HEK293T (cell line): ENCODE results near the gene SERTAD2.

ENCODE experiments used
- CTCF ChIA-PET: fragments of 350-600 bp; formaldehyde crosslinking; extraction: SDS; loops from one replicate; lab custom pipeline; 2021; ENCODE audit warnings: antibody characterized with exemption, inconsistent platforms; lab: Yijun Ruan, JAX
- POLR2A ChIA-PET: fragments of 350-600 bp; formaldehyde crosslinking; extraction: SDS; loops from one replicate; lab custom pipeline; 2020; ENCODE audit warnings: antibody characterized with exemption, inconsistent platforms; lab: Yijun Ruan, JAX
- DNase-seq: peaks from one replicate; pipeline ENCODE4 v3.0.0; 2012; ENCODE audit warnings: mixed read lengths; ENCODE audit errors: extremely low spot score
- ARNT ChIP-seq: fragments of 450-650 bp; IDR thresholded peaks from 2 replicates; pipeline ENCODE4 v1.6.1; 2017; ENCODE audit warnings: mild to moderate bottlenecking
- BHLHE40 ChIP-seq: fragments of 450-650 bp; IDR thresholded peaks from 2 replicates; pipeline ENCODE4 v1.6.1; 2016; ENCODE audit warnings: mild to moderate bottlenecking, moderate library complexity, borderline replicate concordance
- CTBP1 ChIP-seq: fragments of 450-650 bp; IDR thresholded peaks from 2 replicates; pipeline ENCODE4 v1.6.1; 2016; ENCODE audit warnings: borderline replicate concordance
- ELF4 ChIP-seq: fragments of 450-650 bp; IDR thresholded peaks from 2 replicates; pipeline ENCODE4 v1.6.1; 2017; ENCODE audit warnings: antibody characterized with exemption
- FOXA1 ChIP-seq: fragments of 450-650 bp; IDR thresholded peaks from 2 replicates; pipeline ENCODE4 v1.6.1; 2016; ENCODE audit warnings: mild to moderate bottlenecking
- FOXK2 ChIP-seq: fragments of 450-650 bp; IDR thresholded peaks from 2 replicates; pipeline ENCODE4 v1.6.1; 2016; ENCODE audit warnings: mild to moderate bottlenecking
- FOXM1 ChIP-seq: fragments of 450-650 bp; IDR thresholded peaks from 2 replicates; pipeline ENCODE4 v1.6.1; 2017; ENCODE audit warnings: mild to moderate bottlenecking, borderline replicate concordance
- HDGF ChIP-seq: fragments of 450-650 bp; IDR thresholded peaks from 2 replicates; pipeline ENCODE4 v1.6.1; 2017; ENCODE audit warnings: antibody characterized with exemption, borderline replicate concordance
- L3MBTL2 ChIP-seq: fragments of 450-650 bp; conservative IDR thresholded peaks from 2 replicates; pipeline ENCODE4 v1.6.1; 2016; ENCODE audit warnings: mild to moderate bottlenecking
- LEF1 ChIP-seq: fragments of 450-650 bp; IDR thresholded peaks from 2 replicates; pipeline ENCODE4 v1.6.1; 2017; ENCODE audit warnings: mild to moderate bottlenecking, borderline replicate concordance
- NFRKB ChIP-seq: fragments of 450-650 bp; IDR thresholded peaks from 2 replicates; pipeline ENCODE4 v1.6.1; 2016; ENCODE audit warnings: mild to moderate bottlenecking, moderate library complexity
- SP1 ChIP-seq: fragments of 450-650 bp; IDR thresholded peaks from 2 replicates; pipeline ENCODE4 v1.6.1; 2017
- SUZ12 ChIP-seq: fragments of 450-650 bp; IDR thresholded peaks from 2 replicates; pipeline ENCODE4 v1.6.1; 2016; ENCODE audit warnings: mild to moderate bottlenecking
- TARDBP ChIP-seq: fragments of 450-650 bp; IDR thresholded peaks from 2 replicates; pipeline ENCODE4 v1.6.1; 2016
- ZNF384 ChIP-seq: fragments of 450-650 bp; IDR thresholded peaks from 2 replicates; pipeline ENCODE4 v1.6.1; 2016
- TF ChIP-seq, protein P1 (sequence below): fragments of 450-650 bp; IDR thresholded peaks from 2 replicates; pipeline ENCODE4 v1.6.1; 2016

The SERTAD2 gene

GRCh38 chr2:64675860-64676259 lies 22.1 kb upstream of the SERTAD2 start:
- no peak for TF ChIP-seq NFRKB
- no peak for TF ChIP-seq ARNT
- TF ChIP-seq L3MBTL2: no peak
- TF ChIP-seq CTBP1: no peak
- TF ChIP-seq FOXA1: no peak
- TF ChIP-seq FOXK2: no peak
- no peak for TF ChIP-seq TARDBP
- TF ChIP-seq FOXM1: no peak
- TF ChIP-seq SP1: no peak
- no peak for TF ChIP-seq SUZ12
- TF ChIP-seq HDGF: no peak
- TF ChIP-seq BHLHE40: no peak
- no peak for TF ChIP-seq ELF4
- TF ChIP-seq, protein P1, sequence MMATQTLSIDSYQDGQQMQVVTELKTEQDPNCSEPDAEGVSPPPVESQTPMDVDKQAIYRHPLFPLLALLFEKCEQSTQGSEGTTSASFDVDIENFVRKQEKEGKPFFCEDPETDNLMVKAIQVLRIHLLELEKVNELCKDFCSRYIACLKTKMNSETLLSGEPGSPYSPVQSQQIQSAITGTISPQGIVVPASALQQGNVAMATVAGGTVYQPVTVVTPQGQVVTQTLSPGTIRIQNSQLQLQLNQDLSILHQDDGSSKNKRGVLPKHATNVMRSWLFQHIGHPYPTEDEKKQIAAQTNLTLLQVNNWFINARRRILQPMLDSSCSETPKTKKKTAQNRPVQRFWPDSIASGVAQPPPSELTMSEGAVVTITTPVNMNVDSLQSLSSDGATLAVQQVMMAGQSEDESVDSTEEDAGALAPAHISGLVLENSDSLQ: no peak
- no peak for TF ChIP-seq LEF1
- no peak for TF ChIP-seq ZNF384
- no peak for DNase-seq
- ChIA-PET CTCF (interaction anchor here (1.0 kb wide), 1 partner anchor 30 kb away, joined by 4 read pairs; no protein-coding TSS in a partner anchor), POLR2A (interaction anchor here (1.1 to 1.5 kb wide), 2 partner anchors 22 to 25 kb away, joined by 3 to 6 read pairs; partner anchors contain the start of gene SERTAD2)

GRCh38 chr2:64672708-64673107 lies 19.0 kb upstream of the SERTAD2 start:
- no peak for TF ChIP-seq SP1
- no peak for TF ChIP-seq BHLHE40
- TF ChIP-seq NFRKB: no peak
- no peak for TF ChIP-seq ARNT
- TF ChIP-seq SUZ12: no peak
- TF ChIP-seq FOXA1: no peak
- no peak for TF ChIP-seq CTBP1
- TF ChIP-seq TARDBP: no peak
- no peak for TF ChIP-seq ZNF384
- TF ChIP-seq L3MBTL2: no peak
- ChIA-PET CTCF (interaction anchor here (1.0 kb wide), 1 partner anchor 342 kb away, joined by 4 read pairs; no protein-coding TSS in a partner anchor), POLR2A (no interaction called here)
- DNase-seq: no peak

- no peak for TF ChIP-seq SP1
- TF ChIP-seq SUZ12: no peak
- TF ChIP-seq CTBP1: no peak
- TF ChIP-seq LEF1: no peak
- TF ChIP-seq FOXM1: no peak
- TF ChIP-seq, protein P1: no peak
- no peak for DNase-seq
- ChIA-PET POLR2A (no interaction called here), CTCF (no interaction called here)
These were observed 16.3 kb upstream of the SERTAD2 start for GRCh38 chr2:64670047-64670446.

DNA sequence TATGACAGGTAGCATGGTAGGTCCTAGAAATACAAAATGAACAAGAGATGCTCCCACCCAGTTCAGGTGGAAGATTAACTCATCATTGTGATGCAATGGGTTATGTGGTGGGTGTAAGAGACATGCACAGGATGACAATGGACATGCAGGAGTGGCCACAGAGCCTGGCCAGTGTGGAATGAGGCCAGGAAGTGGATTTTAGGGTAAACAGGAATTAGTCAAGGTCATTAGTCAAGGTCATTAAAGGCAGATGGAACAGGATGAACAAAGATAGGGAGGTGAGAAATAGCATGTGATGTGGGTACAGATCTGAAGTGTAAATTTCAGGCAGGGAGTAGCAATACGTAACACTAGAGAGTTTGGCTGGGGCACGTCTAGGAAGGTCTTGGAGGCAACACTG lies 15.6 kb upstream of the SERTAD2 start:
- TF ChIP-seq HDGF (no peak), ARNT (no peak), CTBP1 (no peak), FOXK2 (no peak), ZNF384 (no peak), SUZ12 (no peak), FOXM1 (no peak), BHLHE40 (no peak), L3MBTL2 (no peak), ELF4 (no peak), TARDBP (no peak), LEF1 (no peak), SP1 (no peak), FOXA1 (no peak)
- TF ChIP-seq, protein P1: no peak
- DNase-seq: no peak
- POLR2A ChIA-PET: no interaction called here
- CTCF ChIA-PET: no interaction called here

DNA sequence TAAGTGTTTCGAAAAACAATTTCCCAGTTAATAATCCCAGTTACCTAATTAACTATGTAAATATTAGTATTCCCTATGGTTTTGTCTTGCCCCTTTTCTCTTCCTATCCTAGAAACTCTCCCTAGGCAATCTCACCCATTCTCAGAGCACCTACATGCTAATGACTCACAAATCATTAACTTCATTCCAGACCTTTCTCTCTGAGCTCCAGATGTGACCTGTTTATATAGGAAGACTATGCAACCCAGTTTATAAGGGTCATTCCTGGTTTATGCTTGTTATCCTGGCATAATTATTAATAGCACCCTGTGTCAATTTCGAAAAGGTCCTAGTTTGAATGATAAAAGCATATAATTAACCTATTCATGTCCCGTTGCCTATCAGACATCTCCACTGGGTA lies 14.8 kb upstream of the SERTAD2 start:
- ChIA-PET POLR2A (no interaction called here), CTCF (no interaction called here)
- TF ChIP-seq FOXK2: no peak
- TF ChIP-seq FOXM1: no peak

DNA sequence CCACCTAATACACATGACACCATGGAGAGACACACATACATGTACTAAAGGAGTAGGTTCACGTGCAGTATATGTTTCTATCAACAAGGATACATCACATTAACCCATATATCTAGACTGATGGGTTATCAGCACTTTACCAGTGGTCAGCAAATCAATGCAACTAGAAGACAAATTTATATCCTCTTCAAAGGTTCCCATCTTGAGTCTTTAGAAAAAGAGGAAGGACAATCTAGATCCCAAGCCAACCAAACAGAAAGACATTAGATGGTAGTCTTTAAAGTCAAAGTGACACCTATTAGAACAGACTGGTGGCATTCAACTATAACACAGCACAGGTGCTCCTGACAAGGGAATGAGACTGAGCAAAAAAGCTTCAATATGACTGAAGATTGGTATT lies 13.8 kb upstream of the SERTAD2 start:
- DNase-seq: no peak
- ChIA-PET CTCF (no interaction called here), POLR2A (no interaction called here)
- no peak for TF ChIP-seq NFRKB
- TF ChIP-seq, protein P1: no peak
- TF ChIP-seq SUZ12: no peak
- no peak for TF ChIP-seq CTBP1
- no peak for TF ChIP-seq ARNT
- no peak for TF ChIP-seq LEF1
- no peak for TF ChIP-seq ZNF384
- no peak for TF ChIP-seq ELF4
- TF ChIP-seq FOXM1: no peak
- no peak for TF ChIP-seq SP1
- no peak for TF ChIP-seq TARDBP
- TF ChIP-seq BHLHE40: no peak
- TF ChIP-seq FOXK2: no peak
- TF ChIP-seq FOXA1: no peak
- no peak for TF ChIP-seq HDGF

More for the DNA sequence above, 14.8 kb upstream of the SERTAD2 start:
- no peak for DNase-seq
